Activated CD8-positive, alpha-beta T cell treated with anti-CD3 and anti-CD28 coated beads for 36 hours (primary cell): ENCODE data around the gene PCDHGC4. TPM values are rescaled to one million over a fixed set of nuclear protein-coding genes. Genes with fewer than 3 reads are reported as not detected.

ENCODE experiments used
- ATAC-seq: fragments of 200-7000 bp; cut with Tn5 transposase; one replicate; pipeline ENCODE4 v1.10.0; 2021; ENCODE audit warnings: mild to moderate bottlenecking, moderate library complexity
- CTCF ChIA-PET: fragments of 350-600 bp; sonication (Branson Sonifier 250); formaldehyde crosslinking; loops from one replicate; lab custom pipeline; 2021; ENCODE audit warnings: antibody characterized with exemption; lab: Charles Lee
- POLR2A ChIA-PET: fragments of 350-600 bp; sonication (Branson Sonifier 250); formaldehyde crosslinking; loops from one replicate; lab custom pipeline; 2021; ENCODE audit warnings: antibody characterized with exemption; lab: Charles Lee
- DNase-seq: peaks from one replicate; pipeline ENCODE4 v3.0.0-alpha.2; 2020
- H3K27ac Mint-ChIP-seq: one replicate; pipeline ENCODE4 v1.8.0; 2021; ENCODE audit warnings: mild to moderate bottlenecking, mixed read lengths
- H3K27me3 Mint-ChIP-seq: one replicate; pipeline ENCODE4 v1.8.0; 2021; ENCODE audit warnings: mixed read lengths
- H3K36me3 Mint-ChIP-seq: one replicate; pipeline ENCODE4 v1.8.0; 2021; ENCODE audit warnings: low read depth, mixed read lengths
- H3K4me1 Mint-ChIP-seq: one replicate; pipeline ENCODE4 v1.8.0; 2021; ENCODE audit warnings: low read depth, mixed read lengths
- H3K4me3 Mint-ChIP-seq: one replicate; pipeline ENCODE4 v1.8.0; 2021; ENCODE audit warnings: mild to moderate bottlenecking, moderate library complexity, mixed read lengths
- H3K9me3 Mint-ChIP-seq: one replicate; pipeline ENCODE4 v1.8.0; 2021; ENCODE audit warnings: mixed read lengths
- CTCF ChIP-seq: fragments of 200-600 bp; IDR thresholded peaks from one replicate; pipeline ENCODE4 v1.8.0; 2022; ENCODE audit warnings: antibody characterized with exemption, mild to moderate bottlenecking
- intact Hi-C: fragments of 100-400 bp; cut with micrococcal nuclease; formaldehyde crosslinking; loops from one replicate; pipeline ENCODE4 v1.10.0; 2022
- total RNA-seq, 2 experiments: library from RNA; stranded (reverse); gene quantifications; one replicate each; pipeline ENCODE4 v1.2.3, GENCODE V29; 2021

The PCDHGC4 gene
- total RNA-seq, 2 experiments from 2014 or later = not detected

GRCh38 chr5:141534492-141535213 is 49.8 kb downstream of the PCDHGC4 start:
- H3K27ac Mint-ChIP-seq = no peak overlapping the region
- ChIA-PET CTCF (interaction anchor here (0.9 to 2.9 kb wide), 6 partner anchors 11 to 58 kb away, joined by 3 to 15 read pairs (median 7); no protein-coding TSS in a partner anchor), POLR2A (no interaction called here)
- no peak overlapping the region for H3K4me3 Mint-ChIP-seq
- peaks cover 31% of the 10 kb centered on the region for H3K36me3 Mint-ChIP-seq
- intact Hi-C loops = no loop called here
- peaks cover 2% of the 10 kb centered on the region for H3K4me1 Mint-ChIP-seq
- H3K9me3 Mint-ChIP-seq = no peaks in the 10 kb centered on the region
- DNase-seq = no peak
- ATAC-seq = no peak
- no peak for TF ChIP-seq CTCF
- no peaks in the 10 kb centered on the region for H3K27me3 Mint-ChIP-seq

Other genes starting within 250 kb of the PCDHGC4 start
- gene PCDHB15, start 239.6 kb upstream of the PCDHGC4 start, total RNA-seq = not detected
- gene SLC25A2, start 181.0 kb upstream of the PCDHGC4 start, total RNA-seq = under 1 TPM in 1 of 2 experiments, not detected in 1; 0.25 TPM
- 10 to 100 TPM; 56.2 to 58.1 TPM for gene TAF7, start 164.2 kb upstream of the PCDHGC4 start, total RNA-seq
- gene PCDHGA1, start 154.5 kb upstream of the PCDHGC4 start, total RNA-seq = under 1 TPM in 1 of 2 experiments, not detected in 1; 0.07 TPM
- not detected for gene PCDHGA2, start 146.3 kb upstream of the PCDHGC4 start, total RNA-seq
- not detected for gene PCDHGA3, start 141.2 kb upstream of the PCDHGC4 start, total RNA-seq
- gene PCDHGB1, start 134.9 kb upstream of the PCDHGC4 start, total RNA-seq = not detected
- not detected for gene PCDHGA4, start 130.0 kb upstream of the PCDHGC4 start, total RNA-seq
- under 1 TPM; 0.11 to 0.14 TPM for gene PCDHGB2, start 125.0 kb upstream of the PCDHGC4 start, total RNA-seq
- gene PCDHGA5, start 120.9 kb upstream of the PCDHGC4 start, total RNA-seq = not detected
- gene PCDHGB3, start 114.8 kb upstream of the PCDHGC4 start, total RNA-seq = under 1 TPM; 0.07 to 0.16 TPM
- gene PCDHGA6, start 111.1 kb upstream of the PCDHGC4 start, total RNA-seq = not detected
- gene PCDHGA7, start 102.3 kb upstream of the PCDHGC4 start, total RNA-seq = not detected
- not detected for gene PCDHGB4, start 97.3 kb upstream of the PCDHGC4 start, total RNA-seq
- gene PCDHGA8, start 92.4 kb upstream of the PCDHGC4 start, total RNA-seq = not detected
- gene PCDHGB5, start 87.1 kb upstream of the PCDHGC4 start, total RNA-seq = under 1 TPM in 1 of 2 experiments, not detected in 1; 0.11 TPM
- gene PCDHGA9, start 82.3 kb upstream of the PCDHGC4 start, total RNA-seq = under 1 TPM in 1 of 2 experiments, not detected in 1; 0.09 TPM
- gene PCDHGB6, start 77.0 kb upstream of the PCDHGC4 start, total RNA-seq = under 1 TPM in 1 of 2 experiments, not detected in 1; 0.09 TPM
- gene PCDHGA10, start 72.0 kb upstream of the PCDHGC4 start, total RNA-seq = not detected
- gene PCDHGB7, start 67.4 kb upstream of the PCDHGC4 start, total RNA-seq = not detected
- gene PCDHGA11, start 64.0 kb upstream of the PCDHGC4 start, total RNA-seq = not detected
- gene PCDHGA12, start 54.5 kb upstream of the PCDHGC4 start, total RNA-seq = not detected
- not detected for gene PCDHGC3, start 9.1 kb upstream of the PCDHGC4 start, total RNA-seq
- not detected for gene PCDHGC5, start 4.1 kb downstream of the PCDHGC4 start, total RNA-seq
- gene DIAPH1, start 134.0 kb downstream of the PCDHGC4 start, total RNA-seq = 100 to 1,000 TPM; 209 to 218 TPM
- 10 to 100 TPM; 94.8 to 98.3 TPM for gene HDAC3, start 151.8 kb downstream of the PCDHGC4 start, total RNA-seq
- 10 to 100 TPM; 31.4 to 35.6 TPM for gene RELL2, start 152.0 kb downstream of the PCDHGC4 start, total RNA-seq
- gene FCHSD1, start 166.4 kb downstream of the PCDHGC4 start, total RNA-seq = 10 to 100 TPM; 30.1 to 31.8 TPM
- gene ARAP3, start 197.2 kb downstream of the PCDHGC4 start, total RNA-seq = 1 to 10 TPM; 5.9 to 7.2 TPM